ENCODE data around the gene LCN1. TPM values are rescaled to one million over a fixed set of nuclear protein-coding genes. Genes with fewer than 3 reads are reported as not detected.
A peak's percentile ranks its signal among the peaks of the same experiment; 100 is the strongest.

LCN1 gene
- total RNA-seq, 1 experiment from 2014 or later = not detected

GRCh38 chr9:135488527-135488926, 32.7 kb upstream of the LCN1 start:
- DNase-seq (ENCODE audit: low read depth) = no peak

- DNase-seq (ENCODE audit: low read depth) = no peak
Measured at GRCh38 chr9:135489188-135489906, 31.9 kb upstream of the LCN1 start.

GRCh38 chr9:135490166-135490870, 30.9 kb upstream of the LCN1 start:
- DNase-seq (ENCODE audit: low read depth) = no peak

GRCh38 chr9:135490980-135491464, 30.2 kb upstream of the LCN1 start:
- DNase-seq (ENCODE audit: low read depth) = no peak

- no peak for DNase-seq (ENCODE audit: low read depth)
Measured at GRCh38 chr9:135491764-135492163, 29.5 kb upstream of the LCN1 start.

GRCh38 chr9:135492886-135493669, 28.2 kb upstream of the LCN1 start:
- DNase-seq (ENCODE audit: low read depth) = no peak

- no peak for DNase-seq (ENCODE audit: low read depth)
Measured at GRCh38 chr9:135494791-135495559, 26.3 kb upstream of the LCN1 start.

- DNase-seq (ENCODE audit: low read depth) = no peak
Measured at GRCh38 chr9:135498381-135499126, 22.7 kb upstream of the LCN1 start.

- peak; percentile 88 for DNase-seq (ENCODE audit: low read depth)
Measured at GRCh38 chr9:135499326-135500070, 21.7 kb upstream of the LCN1 start.

GRCh38 chr9:135500071-135500524, 21.1 kb upstream of the LCN1 start:
- DNase-seq (ENCODE audit: low read depth) = no peak

GRCh38 chr9:135500525-135501260, 20.5 kb upstream of the LCN1 start, which contains the start of gene MRPS2:
MRPS2 (plus strand) TSS chr9:135500682; CDS start chr9:135500711, 29 bp downstream.
- peak; percentile 83 for DNase-seq (ENCODE audit: low read depth)

GRCh38 chr9:135501261-135502167, 19.7 kb upstream of the LCN1 start:
- DNase-seq (ENCODE audit: low read depth) = no peak

GRCh38 chr9:135502168-135502872, 18.9 kb upstream of the LCN1 start:
- DNase-seq (ENCODE audit: low read depth) = no peak

- no peak for DNase-seq (ENCODE audit: low read depth)
Measured at GRCh38 chr9:135502873-135503321, 18.3 kb upstream of the LCN1 start.

- no peak for DNase-seq (ENCODE audit: low read depth)
Measured at GRCh38 chr9:135503371-135504261, 17.6 kb upstream of the LCN1 start.
